ENCODE results near the gene CYSTM1. TPM values are rescaled to one million over a fixed set of nuclear protein-coding genes. Genes with fewer than 3 reads are reported as not detected.

CYSTM1 gene
- polyA plus RNA-seq, 1 donor from 2014 or later: 6.6 TPM

DNA sequence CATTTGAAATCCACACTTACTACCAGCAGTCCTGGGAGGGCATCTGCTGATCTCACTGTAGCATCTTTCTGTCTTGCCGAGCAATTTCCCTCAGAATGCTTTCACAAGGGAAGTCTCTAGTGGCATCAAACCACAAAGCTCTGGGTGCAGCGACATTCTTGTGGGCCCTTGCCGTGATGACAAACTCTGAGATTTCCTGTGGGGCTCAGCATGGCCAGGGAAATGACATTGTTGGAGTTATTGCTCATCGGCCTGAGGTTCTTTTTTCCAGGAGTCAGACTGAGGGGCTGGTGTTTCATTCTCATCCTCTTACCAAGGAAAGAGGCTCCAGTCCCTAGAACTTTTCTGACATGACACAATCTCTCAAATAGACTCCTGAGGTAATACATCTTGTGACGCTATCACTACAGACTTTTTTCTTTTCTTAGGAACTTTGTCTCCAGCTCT lies 76.6 kb downstream of the CYSTM1 start:
- Histone ChIP-seq H3K27ac (ENCODE audit: low read length) (no peak overlapping the region), H3K4me3 (ENCODE audit: low read length) (no peak overlapping the region), H3F3A (ENCODE audit: insufficient read depth, low read length, poor library complexity, severe bottlenecking) (no peaks in the 10 kb centered on the region), H3K9me3 (ENCODE audit: low read length) (no peaks in the 10 kb centered on the region), H2AFZ (ENCODE audit: low read depth, low read length) (no peak overlapping the region), H3K79me2 (replicated peaks; ENCODE audit: insufficient read depth, low read length) (no peaks in the 10 kb centered on the region), H3K9me2 (ENCODE audit: insufficient read depth, low read length) (no peaks in the 10 kb centered on the region), H3K36me3 (ENCODE audit: insufficient read depth, low read length) (no peaks in the 10 kb centered on the region), H3K27me3 (ENCODE audit: insufficient read depth, low read depth, low read length) (no peaks in the 10 kb centered on the region), H4K20me1 (ENCODE audit: insufficient read depth) (peaks cover 4% of the 10 kb centered on the region), H3K9ac (ENCODE audit: low read length) (no peak overlapping the region), H3K4me2 (ENCODE audit: low read length) (no peak overlapping the region)
- TF ChIP-seq RAD21 (conservative IDR thresholded peaks at IDR 0.05) (no peak), TAF1 (IDR thresholded peaks at IDR 0.05; ENCODE audit: low read depth) (no peak), SMC3 (conservative IDR thresholded peaks at IDR 0.05; ENCODE audit: poor library complexity) (no peak), MXI1 (conservative IDR thresholded peaks at IDR 0.05; ENCODE audit: poor library complexity, severe bottlenecking) (no peak), POLR2AphosphoS5 (IDR thresholded peaks at IDR 0.05) (no peak), EZH2 (IDR thresholded peaks at IDR 0.05; ENCODE audit: borderline replicate concordance, insufficient read depth, low read length, poor library complexity, severe bottlenecking) (no peak), EP300 (conservative IDR thresholded peaks at IDR 0.05; ENCODE audit: poor library complexity, severe bottlenecking) (no peak)
- TF ChIP-seq, protein P1, sequence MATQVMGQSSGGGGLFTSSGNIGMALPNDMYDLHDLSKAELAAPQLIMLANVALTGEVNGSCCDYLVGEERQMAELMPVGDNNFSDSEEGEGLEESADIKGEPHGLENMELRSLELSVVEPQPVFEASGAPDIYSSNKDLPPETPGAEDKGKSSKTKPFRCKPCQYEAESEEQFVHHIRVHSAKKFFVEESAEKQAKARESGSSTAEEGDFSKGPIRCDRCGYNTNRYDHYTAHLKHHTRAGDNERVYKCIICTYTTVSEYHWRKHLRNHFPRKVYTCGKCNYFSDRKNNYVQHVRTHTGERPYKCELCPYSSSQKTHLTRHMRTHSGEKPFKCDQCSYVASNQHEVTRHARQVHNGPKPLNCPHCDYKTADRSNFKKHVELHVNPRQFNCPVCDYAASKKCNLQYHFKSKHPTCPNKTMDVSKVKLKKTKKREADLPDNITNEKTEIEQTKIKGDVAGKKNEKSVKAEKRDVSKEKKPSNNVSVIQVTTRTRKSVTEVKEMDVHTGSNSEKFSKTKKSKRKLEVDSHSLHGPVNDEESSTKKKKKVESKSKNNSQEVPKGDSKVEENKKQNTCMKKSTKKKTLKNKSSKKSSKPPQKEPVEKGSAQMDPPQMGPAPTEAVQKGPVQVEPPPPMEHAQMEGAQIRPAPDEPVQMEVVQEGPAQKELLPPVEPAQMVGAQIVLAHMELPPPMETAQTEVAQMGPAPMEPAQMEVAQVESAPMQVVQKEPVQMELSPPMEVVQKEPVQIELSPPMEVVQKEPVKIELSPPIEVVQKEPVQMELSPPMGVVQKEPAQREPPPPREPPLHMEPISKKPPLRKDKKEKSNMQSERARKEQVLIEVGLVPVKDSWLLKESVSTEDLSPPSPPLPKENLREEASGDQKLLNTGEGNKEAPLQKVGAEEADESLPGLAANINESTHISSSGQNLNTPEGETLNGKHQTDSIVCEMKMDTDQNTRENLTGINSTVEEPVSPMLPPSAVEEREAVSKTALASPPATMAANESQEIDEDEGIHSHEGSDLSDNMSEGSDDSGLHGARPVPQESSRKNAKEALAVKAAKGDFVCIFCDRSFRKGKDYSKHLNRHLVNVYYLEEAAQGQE (IDR thresholded peaks at IDR 0.05; ENCODE audit: borderline replicate concordance): no peak
- TF ChIP-seq, protein P2, sequence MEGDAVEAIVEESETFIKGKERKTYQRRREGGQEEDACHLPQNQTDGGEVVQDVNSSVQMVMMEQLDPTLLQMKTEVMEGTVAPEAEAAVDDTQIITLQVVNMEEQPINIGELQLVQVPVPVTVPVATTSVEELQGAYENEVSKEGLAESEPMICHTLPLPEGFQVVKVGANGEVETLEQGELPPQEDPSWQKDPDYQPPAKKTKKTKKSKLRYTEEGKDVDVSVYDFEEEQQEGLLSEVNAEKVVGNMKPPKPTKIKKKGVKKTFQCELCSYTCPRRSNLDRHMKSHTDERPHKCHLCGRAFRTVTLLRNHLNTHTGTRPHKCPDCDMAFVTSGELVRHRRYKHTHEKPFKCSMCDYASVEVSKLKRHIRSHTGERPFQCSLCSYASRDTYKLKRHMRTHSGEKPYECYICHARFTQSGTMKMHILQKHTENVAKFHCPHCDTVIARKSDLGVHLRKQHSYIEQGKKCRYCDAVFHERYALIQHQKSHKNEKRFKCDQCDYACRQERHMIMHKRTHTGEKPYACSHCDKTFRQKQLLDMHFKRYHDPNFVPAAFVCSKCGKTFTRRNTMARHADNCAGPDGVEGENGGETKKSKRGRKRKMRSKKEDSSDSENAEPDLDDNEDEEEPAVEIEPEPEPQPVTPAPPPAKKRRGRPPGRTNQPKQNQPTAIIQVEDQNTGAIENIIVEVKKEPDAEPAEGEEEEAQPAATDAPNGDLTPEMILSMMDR (IDR thresholded peaks at IDR 0.05; ENCODE audit: poor library complexity, severe bottlenecking): no peak

DNA sequence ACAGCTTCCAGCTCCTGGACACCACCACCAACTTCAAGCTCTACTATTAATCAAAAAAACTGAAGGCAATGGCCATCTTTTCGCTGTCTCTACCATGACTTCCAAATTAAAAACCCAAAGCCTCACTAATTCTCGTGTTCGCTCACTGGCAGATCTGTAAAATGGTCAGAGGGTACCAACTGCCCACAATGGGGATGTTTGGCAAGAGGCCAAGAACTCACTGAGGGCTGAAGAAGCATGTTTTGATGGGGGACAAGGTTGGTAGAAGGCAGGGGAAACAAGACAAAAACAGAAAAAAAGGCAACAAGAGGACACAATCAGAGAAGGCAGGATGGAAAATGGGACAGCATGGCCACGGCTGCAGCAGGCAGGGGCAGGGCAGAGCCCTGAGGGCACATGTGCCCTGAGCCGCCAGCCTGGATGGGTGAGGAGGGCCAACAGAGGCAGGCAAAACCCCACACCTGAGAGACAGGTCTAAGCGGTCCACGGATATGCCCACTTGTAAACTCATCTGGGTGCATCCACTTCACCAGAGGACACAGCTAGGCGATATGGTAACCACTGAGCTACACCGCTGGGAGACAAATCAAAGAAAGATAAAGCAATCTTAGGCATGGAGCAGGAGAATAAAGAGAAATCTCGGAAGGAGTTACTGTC lies 77.6 kb downstream of the CYSTM1 start:
- Histone ChIP-seq H2AFZ (ENCODE audit: low read depth, low read length) (no peak overlapping the region), H4K20me1 (ENCODE audit: insufficient read depth) (peaks cover 4% of the 10 kb centered on the region), H3F3A (ENCODE audit: insufficient read depth, low read length, poor library complexity, severe bottlenecking) (no peaks in the 10 kb centered on the region), H3K4me2 (ENCODE audit: low read length) (no peak overlapping the region), H3K9me2 (ENCODE audit: insufficient read depth, low read length) (no peaks in the 10 kb centered on the region), H3K9ac (ENCODE audit: low read length) (no peak overlapping the region), H3K27me3 (ENCODE audit: insufficient read depth, low read depth, low read length) (no peaks in the 10 kb centered on the region), H3K9me3 (ENCODE audit: low read length) (no peaks in the 10 kb centered on the region), H3K27ac (ENCODE audit: low read length) (no peak overlapping the region), H3K79me2 (replicated peaks; ENCODE audit: insufficient read depth, low read length) (no peaks in the 10 kb centered on the region), H3K36me3 (ENCODE audit: insufficient read depth, low read length) (no peaks in the 10 kb centered on the region), H3K4me3 (ENCODE audit: low read length) (no peak overlapping the region)
- TF ChIP-seq RAD21 (conservative IDR thresholded peaks at IDR 0.05) (no peak), POLR2AphosphoS5 (IDR thresholded peaks at IDR 0.05) (no peak), EZH2 (IDR thresholded peaks at IDR 0.05; ENCODE audit: borderline replicate concordance, insufficient read depth, low read length, poor library complexity, severe bottlenecking) (no peak), EP300 (conservative IDR thresholded peaks at IDR 0.05; ENCODE audit: poor library complexity, severe bottlenecking) (no peak), MXI1 (conservative IDR thresholded peaks at IDR 0.05; ENCODE audit: poor library complexity, severe bottlenecking) (no peak), SMC3 (conservative IDR thresholded peaks at IDR 0.05; ENCODE audit: poor library complexity) (no peak)
- TF ChIP-seq, protein P2 (IDR thresholded peaks at IDR 0.05; ENCODE audit: poor library complexity, severe bottlenecking): no peak
- TF ChIP-seq, protein P1 (IDR thresholded peaks at IDR 0.05; ENCODE audit: borderline replicate concordance): no peak

Measured in neural cell (in vitro differentiated cells).